T-helper 17 cell (primary cell): ENCODE data around the gene ZIM2. TPM values are rescaled to one million over a fixed set of nuclear protein-coding genes. Genes with fewer than 3 reads are reported as not detected.

Source experiments
- ATAC-seq: fragments of 150-1000 bp; cut with Tn5 transposase; 2 replicates; pipeline ENCODE4 v1.10.0; 2021; ENCODE audit warnings: mild to moderate bottlenecking, moderate library complexity
- DNase-seq, 3 donors: peaks; one replicate each; pipeline versions ENCODE4 v3.0.0 to v3.0.0-alpha.2; 2020 to 2021
- H3K9me3 ChIP-seq: one replicate; pipeline ENCODE4 v1.7.0; 2013; ENCODE audit warnings: low read length, mild to moderate bottlenecking; ENCODE audit not compliant: control insufficient read depth, poor library complexity, severe bottlenecking
- H3K27ac Mint-ChIP-seq: one replicate; pipeline ENCODE4 v1.8.0; 2022; ENCODE audit warnings: mild to moderate bottlenecking, moderate library complexity, mixed read lengths
- H3K27me3 Mint-ChIP-seq: one replicate; pipeline ENCODE4 v1.8.0; 2022; ENCODE audit warnings: mixed read lengths
- H3K36me3 Mint-ChIP-seq: one replicate; pipeline ENCODE4 v1.8.0; 2022; ENCODE audit warnings: low read depth, mixed read lengths
- H3K4me1 Mint-ChIP-seq: one replicate; pipeline ENCODE4 v1.8.0; 2022; ENCODE audit warnings: mild to moderate bottlenecking, mixed read lengths
- H3K4me3 Mint-ChIP-seq: one replicate; pipeline ENCODE4 v1.8.0; 2022; ENCODE audit warnings: mild to moderate bottlenecking, moderate library complexity, mixed read lengths
- total RNA-seq, 4 donors: library from RNA in 2 of 4; stranded (reverse) in 2 of 4; gene quantifications; one replicate each; pipeline ENCODE4 v1.2.3 and lab custom pipeline; 2022 to 2026

The ZIM2 gene
- total RNA-seq, 2 donors from 2014 or later: not detected

- H3K36me3 Mint-ChIP-seq: no peaks in the 10 kb centered on the region
- peaks cover 6% of the 10 kb centered on the region for H3K9me3 ChIP-seq
- no peak overlapping the region for H3K27ac Mint-ChIP-seq
- no peak for ATAC-seq
- no peak for DNase-seq
- no peaks in the 10 kb centered on the region for H3K4me1 Mint-ChIP-seq
- H3K27me3 Mint-ChIP-seq: peaks cover 2% of the 10 kb centered on the region
- H3K4me3 Mint-ChIP-seq: no peak overlapping the region
These were observed 4.5 kb downstream of the ZIM2 start for GRCh38 chr19:56836059-56836458.

- no peaks in the 10 kb centered on the region for H3K4me1 Mint-ChIP-seq
- H3K9me3 ChIP-seq: peaks cover 6% of the 10 kb centered on the region
- DNase-seq (no peak), ATAC-seq (no peak)
- no peaks in the 10 kb centered on the region for H3K36me3 Mint-ChIP-seq
- H3K27me3 Mint-ChIP-seq: no peaks in the 10 kb centered on the region
- H3K27ac Mint-ChIP-seq: no peak overlapping the region
- H3K4me3 Mint-ChIP-seq: no peak overlapping the region
These were observed 5.1 kb downstream of the ZIM2 start for GRCh38 chr19:56835401-56835800.

DNA sequence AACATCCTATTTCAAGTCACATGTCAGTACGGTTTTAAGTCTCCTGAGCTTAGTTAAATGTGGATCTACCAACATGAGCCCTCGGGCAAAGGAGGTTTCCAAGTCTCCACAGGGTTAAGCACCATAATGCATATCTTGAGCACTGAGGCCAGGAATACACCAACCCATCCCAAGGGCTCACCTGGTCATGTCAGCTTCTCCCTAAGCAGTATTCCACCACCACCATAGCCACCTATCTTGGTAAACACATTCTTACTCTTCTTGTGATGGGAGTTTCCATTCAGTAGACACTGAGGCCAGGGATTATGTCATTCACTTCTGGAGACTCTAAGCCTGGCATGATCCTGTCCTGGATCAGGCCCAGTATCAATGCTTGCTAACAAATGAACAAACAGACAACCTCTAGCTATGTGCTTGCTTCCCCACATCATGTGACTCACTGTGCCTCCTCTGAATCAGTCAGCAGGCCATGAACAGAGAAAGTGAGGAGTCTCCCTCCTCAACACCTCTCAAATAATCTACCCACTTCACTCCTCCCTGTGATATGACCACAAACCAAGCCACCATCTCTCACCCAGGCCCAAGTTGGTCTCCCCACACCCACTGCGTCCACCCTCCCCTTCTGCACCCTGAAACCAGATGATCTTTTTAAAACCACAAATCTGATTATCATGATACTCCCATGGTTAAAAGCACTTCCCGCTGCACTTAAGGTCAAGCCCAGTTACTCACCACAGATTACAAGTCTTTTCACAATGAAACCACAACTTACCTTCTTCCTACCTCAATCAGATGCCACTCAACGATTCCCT is 5.8 kb downstream of the ZIM2 start:
- no peaks in the 10 kb centered on the region for H3K36me3 Mint-ChIP-seq
- no peak overlapping the region for H3K27ac Mint-ChIP-seq

DNA sequence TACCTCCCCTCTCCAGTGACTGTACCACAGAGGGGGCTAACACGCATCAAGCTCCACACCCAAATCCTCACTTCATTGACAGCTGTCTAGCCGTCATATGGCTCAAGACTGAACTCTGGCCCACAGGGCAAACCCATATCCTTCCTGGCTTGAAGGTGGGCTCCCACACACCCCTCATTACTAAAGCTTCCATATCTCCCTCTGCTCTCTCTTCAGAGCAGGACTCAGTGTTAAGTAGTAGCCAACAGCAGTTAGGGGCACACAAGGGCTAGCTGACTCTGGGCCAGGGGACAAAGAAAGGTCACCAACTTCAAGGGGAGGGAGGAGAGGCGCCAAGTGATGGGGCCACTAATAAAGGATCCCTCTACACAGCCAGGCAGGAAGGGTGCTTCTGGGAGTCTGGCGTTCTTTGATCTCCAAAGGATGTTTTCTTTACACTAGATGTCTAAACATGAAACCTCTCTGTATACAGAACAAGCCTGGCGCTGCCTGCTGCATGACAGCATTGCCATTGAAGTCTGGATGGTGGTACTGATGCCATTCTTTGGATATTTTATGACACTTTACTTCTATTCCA is 8.1 kb downstream of the ZIM2 start:
- no peak for ATAC-seq
- peaks cover 6% of the 10 kb centered on the region for H3K9me3 ChIP-seq
- Mint-ChIP-seq H3K27me3 (no peaks in the 10 kb centered on the region), H3K4me1 (no peaks in the 10 kb centered on the region), H3K27ac (no peak overlapping the region), H3K4me3 (no peak overlapping the region), H3K36me3 (no peaks in the 10 kb centered on the region)
- no peak for DNase-seq

More for the DNA sequence above, 5.8 kb downstream of the ZIM2 start:
- no peaks in the 10 kb centered on the region for H3K4me1 Mint-ChIP-seq
- no peak for DNase-seq
- H3K4me3 Mint-ChIP-seq: no peak overlapping the region
- no peak for ATAC-seq
- no peaks in the 10 kb centered on the region for H3K27me3 Mint-ChIP-seq
- peaks cover 6% of the 10 kb centered on the region for H3K9me3 ChIP-seq

- Mint-ChIP-seq H3K27me3 (no peaks in the 10 kb centered on the region), H3K27ac (no peak overlapping the region), H3K36me3 (no peaks in the 10 kb centered on the region), H3K4me1 (no peaks in the 10 kb centered on the region), H3K4me3 (no peak overlapping the region)
- no peak for ATAC-seq
- H3K9me3 ChIP-seq: peaks cover 6% of the 10 kb centered on the region
- DNase-seq: no peak
These were observed 9.3 kb downstream of the ZIM2 start for GRCh38 chr19:56831255-56831654.

DNA sequence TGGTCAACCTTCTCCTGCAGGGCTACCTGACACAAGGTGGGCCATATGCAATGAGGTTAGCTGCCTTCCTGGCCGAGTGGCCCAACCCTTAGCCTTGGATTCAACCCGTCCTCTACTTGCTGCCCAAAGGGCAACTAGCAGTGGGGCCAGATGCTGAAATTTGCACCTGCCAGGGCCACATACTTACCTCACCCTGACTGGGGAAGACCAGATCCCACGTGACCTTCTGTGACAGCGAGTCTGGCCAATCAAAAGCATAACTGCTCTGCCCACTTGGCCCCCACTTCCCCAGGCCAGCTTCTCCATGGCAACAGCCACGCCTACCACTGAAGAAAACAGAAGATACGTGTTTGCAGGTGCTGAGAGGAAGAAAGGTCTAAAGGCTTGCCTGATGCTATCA is 10.9 kb downstream of the ZIM2 start:
- DNase-seq: no peak
- Mint-ChIP-seq H3K27me3 (no peaks in the 10 kb centered on the region), H3K4me1 (no peaks in the 10 kb centered on the region), H3K4me3 (no peak overlapping the region), H3K27ac (no peak overlapping the region), H3K36me3 (no peaks in the 10 kb centered on the region)
- H3K9me3 ChIP-seq: no peaks in the 10 kb centered on the region
- no peak for ATAC-seq

GRCh38 chr19:56827708-56828107 is 12.8 kb downstream of the ZIM2 start:
- DNase-seq (no peak), ATAC-seq (no peak)
- Mint-ChIP-seq H3K27ac (no peak overlapping the region), H3K27me3 (no peaks in the 10 kb centered on the region), H3K4me1 (no peaks in the 10 kb centered on the region), H3K4me3 (no peak overlapping the region), H3K36me3 (peaks cover 2% of the 10 kb centered on the region)
- H3K9me3 ChIP-seq: no peaks in the 10 kb centered on the region

GRCh38 chr19:56823956-56824355 is 16.6 kb downstream of the ZIM2 start:
- no peaks in the 10 kb centered on the region for H3K9me3 ChIP-seq
- ATAC-seq (no peak), DNase-seq (no peak)
- H3K27ac Mint-ChIP-seq: no peak overlapping the region
- peaks cover 2% of the 10 kb centered on the region for H3K36me3 Mint-ChIP-seq
- no peaks in the 10 kb centered on the region for H3K4me1 Mint-ChIP-seq
- H3K27me3 Mint-ChIP-seq: no peaks in the 10 kb centered on the region
- no peak overlapping the region for H3K4me3 Mint-ChIP-seq

GRCh38 chr19:56823417-56823816 is 17.1 kb downstream of the ZIM2 start:
- ATAC-seq: no peak
- no peaks in the 10 kb centered on the region for H3K27me3 Mint-ChIP-seq
- H3K4me3 Mint-ChIP-seq: no peak overlapping the region
- no peak overlapping the region for H3K27ac Mint-ChIP-seq
- DNase-seq: no peak
- no peaks in the 10 kb centered on the region for H3K9me3 ChIP-seq
- H3K4me1 Mint-ChIP-seq: no peaks in the 10 kb centered on the region
- H3K36me3 Mint-ChIP-seq: peaks cover 2% of the 10 kb centered on the region

- Mint-ChIP-seq H3K27me3 (no peaks in the 10 kb centered on the region), H3K36me3 (peaks cover 2% of the 10 kb centered on the region), H3K4me3 (no peak overlapping the region), H3K27ac (no peak overlapping the region), H3K4me1 (no peaks in the 10 kb centered on the region)
- DNase-seq: no peak
- no peak for ATAC-seq
- H3K9me3 ChIP-seq: no peaks in the 10 kb centered on the region
These were observed 17.8 kb downstream of the ZIM2 start for GRCh38 chr19:56822755-56823154.

DNA sequence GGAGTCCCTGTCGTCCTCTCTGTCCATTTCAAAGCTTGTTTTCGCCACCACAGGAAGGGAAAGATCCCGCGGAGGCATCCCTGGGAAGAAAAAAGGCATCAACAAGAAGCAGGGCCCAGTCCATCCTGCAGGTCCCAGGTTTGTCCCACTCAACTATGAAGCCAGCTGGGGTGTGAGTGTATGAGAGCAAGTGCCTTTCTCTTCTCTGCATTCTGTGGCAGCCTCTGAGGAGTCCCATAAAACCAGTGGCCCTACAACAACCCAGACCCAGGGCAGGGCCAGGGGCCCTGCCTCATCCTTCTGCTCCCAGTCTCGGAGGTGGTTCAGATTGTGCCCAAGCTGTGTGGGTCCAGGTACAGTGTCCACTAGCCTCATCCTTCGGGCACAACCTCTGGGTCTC is 18.9 kb downstream of the ZIM2 start:
- DNase-seq (no peak), ATAC-seq (no peak)
- no peaks in the 10 kb centered on the region for H3K9me3 ChIP-seq
- no peaks in the 10 kb centered on the region for H3K27me3 Mint-ChIP-seq
- H3K36me3 Mint-ChIP-seq: peaks cover 2% of the 10 kb centered on the region
- H3K4me1 Mint-ChIP-seq: no peaks in the 10 kb centered on the region
- H3K27ac Mint-ChIP-seq: no peak overlapping the region
- no peak overlapping the region for H3K4me3 Mint-ChIP-seq

DNA sequence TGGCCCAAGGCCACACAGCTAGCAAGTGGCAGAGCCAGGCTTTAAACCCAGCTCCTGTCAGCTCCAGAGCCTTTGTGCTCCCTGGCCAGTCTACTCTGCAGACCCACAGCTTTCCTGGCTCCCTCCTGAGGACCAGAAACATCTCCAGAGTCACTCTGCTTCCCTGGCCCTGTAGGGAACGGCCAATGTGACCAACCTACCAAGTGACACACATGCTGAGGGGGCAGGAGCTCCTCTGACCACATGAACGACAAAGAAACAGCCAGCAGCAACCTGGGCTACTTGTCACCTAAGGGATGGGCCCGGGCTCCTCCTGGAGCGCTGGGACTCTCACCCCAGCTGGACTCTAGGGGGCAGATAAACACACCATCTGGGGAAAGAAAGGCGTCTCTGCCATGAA is 19.3 kb downstream of the ZIM2 start:
- no peaks in the 10 kb centered on the region for H3K9me3 ChIP-seq
- Mint-ChIP-seq H3K4me1 (no peaks in the 10 kb centered on the region), H3K27me3 (no peaks in the 10 kb centered on the region), H3K27ac (no peak overlapping the region), H3K4me3 (no peak overlapping the region), H3K36me3 (peaks cover 2% of the 10 kb centered on the region)
- ATAC-seq (no peak), DNase-seq (no peak)

DNA sequence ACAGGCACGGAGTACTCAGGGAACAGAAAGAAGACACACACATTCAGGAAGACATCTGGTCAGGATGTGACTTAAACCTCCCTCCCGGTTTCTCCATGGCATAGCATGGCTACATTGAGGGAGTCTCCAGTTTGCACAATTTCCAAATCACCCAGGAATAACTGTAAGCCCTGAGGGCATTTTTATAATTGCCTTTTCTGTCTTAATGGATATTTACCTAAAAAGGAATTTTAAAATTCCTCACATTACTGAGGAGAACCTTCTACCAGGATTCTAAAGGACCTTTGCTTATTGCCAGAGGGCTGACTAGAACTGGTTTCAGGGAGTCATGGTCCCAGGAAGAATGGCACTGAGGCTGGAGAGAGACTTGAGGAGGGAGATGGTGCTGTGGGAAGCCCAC is 21.4 kb downstream of the ZIM2 start:
- DNase-seq (no peak), ATAC-seq (no peak)
- Mint-ChIP-seq H3K4me1 (no peaks in the 10 kb centered on the region), H3K27me3 (no peaks in the 10 kb centered on the region), H3K4me3 (no peak overlapping the region), H3K27ac (no peak overlapping the region), H3K36me3 (peaks cover 2% of the 10 kb centered on the region)
- no peaks in the 10 kb centered on the region for H3K9me3 ChIP-seq

- DNase-seq (no peak), ATAC-seq (no peak)
- H3K27me3 Mint-ChIP-seq: no peaks in the 10 kb centered on the region
- no peak overlapping the region for H3K27ac Mint-ChIP-seq
- H3K9me3 ChIP-seq: no peaks in the 10 kb centered on the region
- no peaks in the 10 kb centered on the region for H3K4me1 Mint-ChIP-seq
- peaks cover 4% of the 10 kb centered on the region for H3K36me3 Mint-ChIP-seq
- H3K4me3 Mint-ChIP-seq: no peak overlapping the region
These were observed 25.9 kb downstream of the ZIM2 start for GRCh38 chr19:56814656-56815055.
